SK-N-SH (cell line): ENCODE results near the gene C13orf46. TPM values are rescaled to one million over a fixed set of nuclear protein-coding genes. Genes with fewer than 3 reads are reported as not detected.

ENCODE experiments used
- CTCF ChIA-PET: fragments of 300-600, 350-600 bp; formaldehyde crosslinking; extraction: SDS; loops from one replicate; lab custom pipeline; 2021; lab: Yijun Ruan, JAX
- POLR2A ChIA-PET: fragments of 350-600 bp; sonication (Branson Sonifier 250); formaldehyde crosslinking; extraction: SDS; loops from one replicate; lab custom pipeline; 2020; ENCODE audit warnings: antibody characterized with exemption, inconsistent platforms; lab: Yijun Ruan, JAX
- DNase-seq: peaks from one replicate; pipeline ENCODE4 v3.0.0; 2012
- H2AFZ ChIP-seq: fragments of 200-600 bp; sonication (generic); 2 replicates; pipeline ENCODE4 v1.8.1; 2016; ENCODE audit warnings: antibody characterized with exemption, mild to moderate bottlenecking, low read depth
- H3F3A ChIP-seq: fragments of 200-600 bp; sonication (generic); replicated peaks from 2 replicates; pipeline ENCODE3; 2016; ENCODE audit warnings: antibody characterized with exemption, mild to moderate bottlenecking; ENCODE audit not compliant: insufficient read depth
- H3K27ac ChIP-seq, 2 experiments: fragments of 200-500 bp in 1 of 2; fragments of 200-600 bp in 1 of 2; sonication (Bioruptor generic) in 1 of 2; sonication (generic), shearing (Covaris generic) in 1 of 2; 2 replicates each; pipeline versions ENCODE4 v1.5.1 to v1.6.1; 2014 to 2016; ENCODE audit warnings: low read depth in 2 of 2, inconsistent platforms in 1 of 2, low read length in 1 of 2, mild to moderate bottlenecking in 1 of 2, mixed read lengths in 1 of 2
- H3K27me3 ChIP-seq: fragments of 200-600 bp; sonication (generic), shearing (Covaris generic); 2 replicates; pipeline ENCODE4 v1.6.1; 2016; ENCODE audit warnings: mixed run types; ENCODE audit not compliant: insufficient read depth
- H3K36me3 ChIP-seq, 2 experiments: fragments of 200-500 bp in 1 of 2; fragments of 200-600 bp in 1 of 2; sonication (Bioruptor generic) in 1 of 2; sonication (generic) in 1 of 2; replicated peaks in 1 of 2; 2 replicates each; pipeline versions ENCODE3 to v1.5.1; 2014 to 2016; ENCODE audit warnings: low read length in 1 of 2, mild to moderate bottlenecking in 1 of 2; ENCODE audit not compliant: insufficient read depth in 2 of 2, control insufficient read depth in 1 of 2
- H3K4me1 ChIP-seq, 2 experiments: fragments of 200-500 bp in 1 of 2; fragments of 200-600 bp in 1 of 2; sonication (Bioruptor generic) in 1 of 2; sonication (generic), shearing (Covaris generic) in 1 of 2; 2 replicates each; pipeline versions ENCODE4 v1.5.1 to v1.6.1; 2014 to 2016; ENCODE audit warnings: low read depth in 1 of 2, low read length in 1 of 2, mixed run types in 1 of 2; ENCODE audit not compliant: insufficient read depth in 2 of 2, control insufficient read depth in 1 of 2
- H3K4me2 ChIP-seq: fragments of 200-600 bp; sonication (generic), shearing (Covaris generic); 2 replicates; pipeline ENCODE4 v1.6.1; 2017; ENCODE audit warnings: mixed run types
- H3K4me3 ChIP-seq, 2 experiments: fragments of 200-500 bp in 1 of 2; fragments of 200-600 bp in 1 of 2; sonication (Bioruptor generic) in 1 of 2; sonication (generic), shearing (Covaris generic) in 1 of 2; 2 replicates each; pipeline versions ENCODE4 v1.5.1 to v1.8.1; 2014 to 2016; ENCODE audit warnings: low read depth in 2 of 2, inconsistent platforms in 1 of 2, low read length in 1 of 2, mild to moderate bottlenecking in 1 of 2, mixed read lengths in 1 of 2, moderate library complexity in 1 of 2
- H3K79me2 ChIP-seq: fragments of 200-600 bp; sonication (generic); 2 replicates; pipeline ENCODE4 v1.8.1; 2017; ENCODE audit warnings: mild to moderate bottlenecking; ENCODE audit not compliant: insufficient read depth
- H3K9ac ChIP-seq: fragments of 200-600 bp; sonication (generic); 2 replicates; pipeline ENCODE4 v1.6.1; 2017; ENCODE audit warnings: mixed run types
- H3K9me2 ChIP-seq: fragments of 200-600 bp; sonication (generic); 2 replicates; pipeline ENCODE4 v1.6.1; 2017; ENCODE audit warnings: mixed run types
- H3K9me3 ChIP-seq: fragments of 200-600 bp; sonication (generic); 2 replicates; pipeline ENCODE4 v1.6.1; 2017; ENCODE audit warnings: mixed run types, mild to moderate bottlenecking, moderate library complexity
- H4K20me1 ChIP-seq: fragments of 200-600 bp; sonication (generic); 2 replicates; pipeline ENCODE4 v1.6.1; 2017; ENCODE audit warnings: mild to moderate bottlenecking, mixed run types; ENCODE audit not compliant: insufficient read depth
- EP300 ChIP-seq, 2 experiments: IDR thresholded peaks; 2 replicates each; pipeline versions ENCODE4 v1.4.0 to v1.6.1; 2012; ENCODE audit warnings: borderline replicate concordance in 1 of 2, low read depth in 1 of 2, low read length in 1 of 2
- FOXM1 ChIP-seq: IDR thresholded peaks from 2 replicates; pipeline ENCODE4 v1.4.0; 2012; ENCODE audit warnings: low read depth, mild to moderate bottlenecking
- MAX ChIP-seq: IDR thresholded peaks from 2 replicates; pipeline ENCODE4 v1.4.0; 2012; ENCODE audit warnings: low read depth
- MXI1 ChIP-seq: IDR thresholded peaks from 2 replicates; pipeline ENCODE4 v1.6.1; 2012; ENCODE audit warnings: mild to moderate bottlenecking, low read depth, low read length, improper control_type of control experiment
- NRF1 ChIP-seq: IDR thresholded peaks from 2 replicates; pipeline ENCODE4 v1.6.1; 2012; ENCODE audit warnings: low read depth, mild to moderate bottlenecking, low read length
- PBX3 ChIP-seq: IDR thresholded peaks from 2 replicates; pipeline ENCODE4; 2012
- RAD21 ChIP-seq: IDR thresholded peaks from 2 replicates; pipeline ENCODE4 v1.6.1; 2012; ENCODE audit warnings: mild to moderate bottlenecking, low read length
- RCOR1 ChIP-seq: fragments of 150-350 bp; IDR thresholded peaks from 2 replicates; pipeline ENCODE4 v1.6.1; 2017; ENCODE audit warnings: antibody characterized with exemption, low read length
- RFX5 ChIP-seq: IDR thresholded peaks from 2 replicates; pipeline ENCODE4 v1.6.1; 2012; ENCODE audit warnings: mild to moderate bottlenecking, improper control_type of control experiment, low read length
- RXRA ChIP-seq: IDR thresholded peaks from 2 replicates; pipeline ENCODE4 v1.4.0; 2012; ENCODE audit warnings: low read depth, mild to moderate bottlenecking, borderline replicate concordance
- SMC3 ChIP-seq: IDR thresholded peaks from 2 replicates; pipeline ENCODE4 v1.6.1; 2012; ENCODE audit warnings: low read depth, low read length, improper control_type of control experiment
- TAF1 ChIP-seq: IDR thresholded peaks from 2 replicates; pipeline ENCODE4 v1.6.1; 2012; ENCODE audit warnings: low read depth, mild to moderate bottlenecking, low read length, moderate library complexity, borderline replicate concordance
- TCF12 ChIP-seq: IDR thresholded peaks from 2 replicates; pipeline ENCODE4 v1.4.0; 2012
- USF2 ChIP-seq: fragments of 150-350 bp; IDR thresholded peaks from 2 replicates; pipeline ENCODE4 v1.6.1; 2017; ENCODE audit warnings: antibody characterized with exemption, low read length, low read depth, borderline replicate concordance
- YY1 ChIP-seq: IDR thresholded peaks from 2 replicates; pipeline ENCODE4 v1.4.0; 2012; ENCODE audit warnings: low read depth, mild to moderate bottlenecking
- ZBTB33 ChIP-seq: IDR thresholded peaks from 2 replicates; pipeline ENCODE4 v1.4.0; 2012; ENCODE audit warnings: low read depth, borderline replicate concordance
- WGBS: methylation state at CpG from one replicate; pipeline ENCODE4 v1.1.6; 2017; ENCODE audit warnings: low lambda C conversion rate; 5-methylcytosine and 5-hydroxymethylcytosine counted together
- polyA plus RNA-seq, 3 experiments: library from polyadenylated mRNA; depleted of rRNA; stranded (reverse); fragments of >200 nt; gene quantifications; 2 replicates each; pipeline ENCODE4 v1.2.3, GENCODE V29; 2012

The C13orf46 gene
- polyA plus RNA-seq, 1 of the 3 experiments (the other 2 are of a cell fraction), result 1.7 TPM

GRCh38 chr13:113906571-113906970 is 67.3 kb downstream of the C13orf46 start (continued):
- TF ChIP-seq USF2 (no peak), ZBTB33 (no peak), MAX (0 out of 2 replicates have a peak, but pooled peaks have one; percentile 32), YY1 (no peak), MXI1 (no peak), RCOR1 (no peak), FOXM1 (no peak)
- TF ChIP-seq, all 33 proteins: peak for 5

GRCh38 chr13:113905942-113906341 is 67.9 kb downstream of the C13orf46 start:
- H3K4me2 ChIP-seq, result no peak overlapping the region
- H3K27ac ChIP-seq, result peak overlapping the region; percentile 57 to 64; a peak in 2 of 4 replicates
- TF ChIP-seq RAD21 (no peak), NRF1 (no peak), RXRA (no peak), EP300 (IDR thresholded peaks at IDR 0.05; ENCODE audit: borderline replicate concordance in 1 of 2, low read depth in 1 of 2, low read length in 1 of 2) (no peak), TCF12 (no peak), RFX5 (no peak), PBX3 (no peak), TAF1 (no peak), SMC3 (no peak), ZBTB33 (no peak)
- H3F3A ChIP-seq, result peaks cover 34% of the 10 kb centered on the region
- H3K9ac ChIP-seq, result no peak overlapping the region
- H3K79me2 ChIP-seq, result no peaks in the 10 kb centered on the region
- 88% methylated on average over 8 of the region's 8 CpGs for WGBS
- no peak overlapping the region for H3K4me3 ChIP-seq
- no peaks in the 10 kb centered on the region for H3K27me3 ChIP-seq
- CTCF ChIA-PET, result interaction anchor here (1.0 kb wide), 1 partner anchor 84 kb away, joined by 3 read pairs; no protein-coding TSS in a partner anchor
- H3K4me1 ChIP-seq, result peaks cover 17 to 36% of the 10 kb centered on the region in 2 experiments
- no peaks in the 10 kb centered on the region for H4K20me1 ChIP-seq
- no peaks in the 10 kb centered on the region for H3K36me3 ChIP-seq
- peaks cover 2% of the 10 kb centered on the region; the same call in 1 of the 2 replicates for H3K9me3 ChIP-seq
- no peaks in the 10 kb centered on the region for H3K9me2 ChIP-seq
- POLR2A ChIA-PET, result no interaction called here
- H2AFZ ChIP-seq, result no peak overlapping the region
- DNase-seq, result no peak
